DND-41 (cell line): ENCODE results near the gene SIRT1.

Experiments
- CTCF ChIP-seq: IDR thresholded peaks from 2 replicates; pipeline ENCODE4 v1.5.1; 2012; ENCODE audit warnings: borderline replicate concordance, low read length, moderate library complexity, mild to moderate bottlenecking; ENCODE audit not compliant: poor library complexity, severe bottlenecking; ENCODE audit errors: extremely low read depth
- EZH2 ChIP-seq: IDR thresholded peaks from 3 replicates; pipeline ENCODE4 v1.6.1; 2012; ENCODE audit warnings: borderline replicate concordance, low read depth, mild to moderate bottlenecking, moderate library complexity, low read length, inconsistent platforms; ENCODE audit not compliant: severe bottlenecking

- TF ChIP-seq CTCF (no peak), EZH2 (no peak)
Observed at GRCh38 chr10:67863094-67863493, 21.4 kb upstream of the SIRT1 start.
